Endothelial cell of umbilical vein (primary cell): ENCODE measurements around the gene SFTPB. TPM values are rescaled to one million over a fixed set of nuclear protein-coding genes. Genes with fewer than 3 reads are reported as not detected.

ENCODE experiments used
- BruUV-seq: library from RNA; stranded (reverse); fragments of 400-500 nt; replicated peaks from 2 replicates; lab custom pipeline; 2021; lab: Mats Ljungman, UMichigan
- CTCF ChIA-PET: fragments of 300-600, 350-600 bp; sonication (Branson Sonifier 250); formaldehyde crosslinking; loops from one replicate; lab custom pipeline; 2021; ENCODE audit warnings: antibody characterized with exemption, inconsistent platforms; lab: Charles Lee
- POLR2A ChIA-PET: fragments of 300-600, 350-600 bp; sonication (Branson Sonifier 250); formaldehyde crosslinking; loops from one replicate; lab custom pipeline; 2021; ENCODE audit warnings: antibody characterized with exemption, inconsistent platforms; lab: Charles Lee
- DNase-seq: peaks from one replicate; pipeline ENCODE4 v3.0.0-alpha.2; 2011; ENCODE audit warnings: low read depth, low spot score
- FAIRE-seq: peaks from 2 replicates; lab custom pipeline; 2011; peaks lifted over from hg19 to GRCh38; lab: Jason Lieb, UNC
- H2AFZ ChIP-seq: 2 replicates; pipeline ENCODE4 v1.6.0; 2012; ENCODE audit warnings: low read depth, low read length, control low read depth, inconsistent platforms
- H3K27ac ChIP-seq: 2 replicates; pipeline ENCODE4 v1.5.1; 2011; ENCODE audit warnings: low read depth, mild to moderate bottlenecking, control low read depth, low read length, moderate library complexity; ENCODE audit not compliant: insufficient read depth
- H3K27me3 ChIP-seq, 2 experiments: 2 replicates each; pipeline versions ENCODE4 v1.6.0 to v1.6.1; 2011; ENCODE audit warnings: low read length in 2 of 2, mixed read lengths in 1 of 2; ENCODE audit not compliant: control insufficient read depth in 2 of 2, insufficient read depth in 2 of 2
- H3K36me3 ChIP-seq, 2 experiments: 2 replicates in 1 of 2; 3 replicates in 1 of 2; pipeline ENCODE4 v1.5.1; 2011; ENCODE audit warnings: low read length in 2 of 2, mild to moderate bottlenecking in 1 of 2, moderate library complexity in 1 of 2; ENCODE audit not compliant: control insufficient read depth in 2 of 2, insufficient read depth in 2 of 2; ENCODE audit errors: extremely low read depth in 1 of 2
- H3K4me1 ChIP-seq: 3 replicates; pipeline ENCODE4 v1.5.1; 2011; ENCODE audit warnings: mild to moderate bottlenecking, low read length; ENCODE audit not compliant: control insufficient read depth, insufficient read depth; ENCODE audit errors: extremely low read depth
- H3K4me2 ChIP-seq: 2 replicates; pipeline ENCODE4 v1.6.1; 2011; ENCODE audit warnings: low read length, control low read depth, mixed read lengths; ENCODE audit not compliant: insufficient read depth
- H3K4me3 ChIP-seq, 3 experiments: fragments of 200-600 bp in 1 of 3; sonication (generic), shearing (Covaris generic) in 1 of 3; replicated peaks in 1 of 3; 2 replicates each; pipeline ENCODE4 v1.5.1; 2011 to 2016; ENCODE audit warnings: control low read depth in 3 of 3, low read length in 3 of 3, mild to moderate bottlenecking in 2 of 3, inconsistent platforms in 1 of 3, low read depth in 1 of 3, moderate library complexity in 1 of 3; ENCODE audit not compliant: insufficient read depth in 1 of 3
- H3K79me2 ChIP-seq: 2 replicates; pipeline ENCODE4 v1.6.0; 2012; ENCODE audit warnings: low read length, inconsistent platforms; ENCODE audit not compliant: control insufficient read depth, insufficient read depth
- H3K9ac ChIP-seq: replicated peaks from 2 replicates; pipeline ENCODE3; 2011; ENCODE audit warnings: low read length, control low read depth; ENCODE audit not compliant: insufficient read depth; ENCODE audit errors: extremely low read depth
- H3K9me1 ChIP-seq: replicated peaks from 3 replicates; pipeline ENCODE4 v1.6.0; 2011; ENCODE audit warnings: mild to moderate bottlenecking, low read length; ENCODE audit not compliant: control insufficient read depth, insufficient read depth; ENCODE audit errors: extremely low read depth
- H3K9me3 ChIP-seq: replicated peaks from 2 replicates; pipeline ENCODE4 v1.5.1; 2012; ENCODE audit warnings: low read length, inconsistent platforms; ENCODE audit not compliant: control insufficient read depth, insufficient read depth
- H4K20me1 ChIP-seq: replicated peaks from 2 replicates; pipeline ENCODE3; 2011; ENCODE audit warnings: mild to moderate bottlenecking, low read length; ENCODE audit not compliant: control insufficient read depth, insufficient read depth; ENCODE audit errors: extremely low read depth
- CTCF ChIP-seq, 2 donors: IDR thresholded peaks; 1 replicate in 1 of 2; 2 replicates in 1 of 2; pipeline ENCODE4 v1.5.1; 2011; ENCODE audit warnings: low read length in 2 of 2, mild to moderate bottlenecking in 2 of 2, moderate library complexity in 2 of 2, control low read depth in 1 of 2, inconsistent platforms in 1 of 2, low read depth in 1 of 2; ENCODE audit not compliant: insufficient read depth in 1 of 2; ENCODE audit errors: extremely low read depth in 1 of 2
- EZH2 ChIP-seq: IDR thresholded peaks from 2 replicates; pipeline ENCODE4 v1.6.1; 2012; ENCODE audit warnings: borderline replicate concordance, low read depth, mild to moderate bottlenecking, moderate library complexity, low read length, inconsistent platforms; ENCODE audit not compliant: severe bottlenecking
- FOS ChIP-seq: IDR thresholded peaks from 2 replicates; pipeline ENCODE4 v1.6.1; 2011; ENCODE audit warnings: mild to moderate bottlenecking, low read length, moderate library complexity, borderline replicate concordance; ENCODE audit not compliant: insufficient read depth
- GATA2 ChIP-seq: IDR thresholded peaks from 2 replicates; pipeline ENCODE4 v1.7.0; 2011; ENCODE audit warnings: low read depth, mild to moderate bottlenecking, moderate library complexity, mixed read lengths, low read length; ENCODE audit not compliant: insufficient read length, insufficient read depth
- JUN ChIP-seq: IDR thresholded peaks from 2 replicates; pipeline ENCODE4 v1.6.1; 2011; ENCODE audit warnings: borderline replicate concordance, low read depth; ENCODE audit not compliant: insufficient read length, insufficient read depth
- MAX ChIP-seq: IDR thresholded peaks from 2 replicates; pipeline ENCODE4 v1.6.1; 2011; ENCODE audit not compliant: insufficient read depth, insufficient read length
- MYC ChIP-seq: IDR thresholded peaks from one replicate; pipeline ENCODE4 v1.6.1; 2011; ENCODE audit warnings: mild to moderate bottlenecking, low read depth, low read length
- POLR2A ChIP-seq: IDR thresholded peaks from 2 replicates; pipeline ENCODE4 v1.6.1; 2012; ENCODE audit warnings: low read depth, mild to moderate bottlenecking, control low read depth, low read length
- POLR2AphosphoS5 ChIP-seq: IDR thresholded peaks from 2 replicates; pipeline ENCODE4 v1.6.1; 2012; ENCODE audit warnings: low read depth, mild to moderate bottlenecking, control low read depth, low read length, moderate library complexity; ENCODE audit not compliant: insufficient read depth
- dilution Hi-C: fragments of 300-500 bp; cut with MboI; formaldehyde crosslinking; loops from one replicate; pipeline ENCODE4 v1.15.0; 2019; ENCODE audit warnings: low sequenced_read_pairs; ENCODE audit not compliant: extremely low pct_ligation_motif_present
- intact Hi-C: fragments of 100-400 bp; cut with micrococcal nuclease; formaldehyde crosslinking; loops from one replicate; pipeline ENCODE4 v1.10.0; 2022
- polyA plus RNA-seq, 4 experiments: library from polyadenylated mRNA; depleted of rRNA in 3 of 4; stranded (reverse) in 3 of 4; unstranded in 1 of 4; fragments of >200 nt; gene quantifications; 2 replicates each; pipeline versions ENCODE4 v1.2.1 to v1.2.3, GENCODE V29; 2011 to 2012; ENCODE audit warnings: missing spikeins in 1 of 4
- total RNA-seq: library from RNA; stranded (reverse); gene quantifications from 2 replicates; pipeline ENCODE4 v1.2.3, GENCODE V29; 2021

SFTPB gene
- total and polyA plus RNA-seq, 2 donors (not counting 3 experiments of a cell fraction or from before 2014, with no cell fraction given): not detected

- H3K27ac ChIP-seq: no peak overlapping the region
- H2AFZ ChIP-seq: no peak overlapping the region
- H3K79me2 ChIP-seq: no peaks in the 10 kb centered on the region
- peaks cover 18% of the 10 kb centered on the region for H3K4me1 ChIP-seq
- ChIA-PET POLR2A (no interaction called here), CTCF (interaction anchor here (8.1 kb wide), 1 partner anchor 66 kb away, joined by 137 read pairs; no protein-coding TSS in a partner anchor)
- FAIRE-seq: peak; percentile 75
- H3K9me1 ChIP-seq: no peaks in the 10 kb centered on the region
- no TSS peak for BruUV-seq
- no peak overlapping the region for H3K9ac ChIP-seq
- dilution Hi-C loops (loop anchor here (25.0 kb wide), 1 partner anchor 110 kb away; no protein-coding TSS in a partner anchor), intact Hi-C loops (no loop called here)
- no peaks in the 10 kb centered on the region for H3K36me3 ChIP-seq
- H4K20me1 ChIP-seq: no peaks in the 10 kb centered on the region
- no peak overlapping the region for H3K4me3 ChIP-seq
- H3K27me3 ChIP-seq: no peaks in the 10 kb centered on the region
- peak overlapping the region; percentile 41 for H3K4me2 ChIP-seq
- H3K9me3 ChIP-seq: no peaks in the 10 kb centered on the region
- DNase-seq: peak; percentile 59
- no peak for TF ChIP-seq MAX
- TF ChIP-seq CTCF (IDR thresholded peaks at IDR 0.05; ENCODE audit: extremely low read depth in 1 of 2, insufficient read depth in 1 of 2, low read depth in 1 of 2, low read length in 2 of 2): no peak
- TF ChIP-seq FOS: peak; percentile 93
- peak; percentile 88 for TF ChIP-seq JUN
These were observed 34.2 kb upstream of the SFTPB start for GRCh38 chr2:85702172-85702571.

- Histone ChIP-seq H2AFZ (no peak overlapping the region), H3K79me2 (no peaks in the 10 kb centered on the region), H3K9me3 (no peaks in the 10 kb centered on the region), H3K27ac (no peak overlapping the region), H3K4me1 (peaks cover 13% of the 10 kb centered on the region), H3K36me3 (no peaks in the 10 kb centered on the region), H3K4me3 (no peak overlapping the region), H3K4me2 (no peak overlapping the region), H4K20me1 (no peaks in the 10 kb centered on the region), H3K9me1 (no peaks in the 10 kb centered on the region), H3K27me3 (no peaks in the 10 kb centered on the region), H3K9ac (no peak overlapping the region)
- ChIA-PET CTCF (interaction anchor here (0.6 to 2.1 kb wide), 4 partner anchors 38 to 115 kb away, joined by 3 to 8 read pairs (median 4); no protein-coding TSS in a partner anchor), POLR2A (no interaction called here)
- TF ChIP-seq FOS (no peak), GATA2 (no peak), JUN (no peak), CTCF (IDR thresholded peaks at IDR 0.05; ENCODE audit: extremely low read depth in 1 of 2, insufficient read depth in 1 of 2, low read depth in 1 of 2, low read length in 2 of 2) (no peak), MAX (no peak), POLR2A (no peak), MYC (no peak), EZH2 (no peak), POLR2AphosphoS5 (no peak)
- DNase-seq (no peak), FAIRE-seq (no peak)
- intact Hi-C loops (no loop called here), dilution Hi-C loops (no loop called here)
- BruUV-seq: no TSS peak
These were observed 31.3 kb upstream of the SFTPB start for GRCh38 chr2:85699325-85699724.
